GDM1 (cell line): ENCODE measurements around the gene RNF41.
"Not testable (repeated sequence)": the region's sequence is repeated elsewhere in the genome, so short reads cannot be mapped to it uniquely, and the experiment has no call there.

ENCODE experiments used
- DNase-seq: peaks from one replicate; lab custom pipeline; 2025; lab: John Stamatoyannopoulos, UW

Gene RNF41

GRCh38 chr12:56208006-56208405 lies 13.7 kb downstream of the RNF41 start:
- DNase-seq: no peak

GRCh38 chr12:56206452-56207166 lies 15.1 kb downstream of the RNF41 start:
- peak; percentile 4 for DNase-seq

- no peak for DNase-seq
Measured at GRCh38 chr12:56205445-56205844, 16.3 kb downstream of the RNF41 start.

- no peak for DNase-seq
Measured at GRCh38 chr12:56204275-56204674, 17.4 kb downstream of the RNF41 start.

GRCh38 chr12:56202838-56203237 lies 18.9 kb downstream of the RNF41 start:
- DNase-seq: no peak

- no peak for DNase-seq
Measured at GRCh38 chr12:56202366-56202765, 19.4 kb downstream of the RNF41 start.

GRCh38 chr12:56198836-56199235 lies 22.9 kb downstream of the RNF41 start:
- DNase-seq: no peak

GRCh38 chr12:56197921-56198635 lies 23.6 kb downstream of the RNF41 start:
- no peak for DNase-seq

GRCh38 chr12:56196818-56197550 lies 24.7 kb downstream of the RNF41 start:
- not testable (repeated sequence) for DNase-seq

GRCh38 chr12:56193025-56193578 lies 28.6 kb downstream of the RNF41 start:
- DNase-seq: peak; percentile 67

- no peak for DNase-seq
Measured at GRCh38 chr12:56192582-56192981, 29.1 kb downstream of the RNF41 start.

GRCh38 chr12:56190695-56191155 lies 31.0 kb downstream of the RNF41 start:
- no peak for DNase-seq

GRCh38 chr12:56189918-56190694 lies 31.6 kb downstream of the RNF41 start:
- peak; percentile 68 for DNase-seq

- peak; percentile 83 for DNase-seq
Measured at GRCh38 chr12:56189099-56189917, 32.4 kb downstream of the RNF41 start, which contains the start of gene SMARCC2. TSS of gene SMARCC2 (minus strand) at chr12:56189483. CDS start at chr12:56189461, 22 bp downstream.

GRCh38 chr12:56188778-56189098 lies 33.0 kb downstream of the RNF41 start:
- DNase-seq: no peak

GRCh38 chr12:56188131-56188777 lies 33.5 kb downstream of the RNF41 start:
- DNase-seq: no peak

GRCh38 chr12:56186957-56187356 lies 34.8 kb downstream of the RNF41 start:
- DNase-seq: no peak

GRCh38 chr12:56178347-56178746 lies 43.4 kb downstream of the RNF41 start:
- DNase-seq: no peak

GRCh38 chr12:56172839-56173238 lies 48.9 kb downstream of the RNF41 start:
- DNase-seq: no peak

GRCh38 chr12:56169229-56169759 lies 52.4 kb downstream of the RNF41 start:
- no peak for DNase-seq
